H1 (cell line): ENCODE measurements around the gene CPLX1. TPM values are rescaled to one million over a fixed set of nuclear protein-coding genes. Genes with fewer than 3 reads are reported as not detected.

ENCODE experiments used
- CEBPB ChIP-seq: IDR thresholded peaks from 2 replicates; pipeline ENCODE4 v1.6.1; 2012; ENCODE audit warnings: low read depth, low read length
- HDAC2 ChIP-seq, 2 experiments: fragments of 300-600 bp in 1 of 2; sonication (generic) in 1 of 2; IDR thresholded peaks; 2 replicates each; pipeline ENCODE4 v1.6.1; 2011 to 2012; ENCODE audit warnings: low read depth in 2 of 2, low read length in 2 of 2, mild to moderate bottlenecking in 2 of 2, moderate library complexity in 2 of 2, borderline replicate concordance in 1 of 2, inconsistent platforms in 1 of 2
- RBBP5 ChIP-seq: IDR thresholded peaks from 2 replicates; pipeline ENCODE4 v1.7.1; 2012; ENCODE audit warnings: low read depth, mild to moderate bottlenecking, inconsistent platforms, low read length, moderate library complexity, borderline replicate concordance
- SP1 ChIP-seq: IDR thresholded peaks from 2 replicates; pipeline ENCODE4 v1.6.1; 2011; ENCODE audit warnings: low read depth, low read length
- SP4 ChIP-seq: IDR thresholded peaks from 2 replicates; pipeline ENCODE4 v1.6.1; 2012; ENCODE audit warnings: low read length, inconsistent platforms
- SRF ChIP-seq: IDR thresholded peaks from 2 replicates; pipeline ENCODE4 v1.6.1; 2011; ENCODE audit warnings: mild to moderate bottlenecking, low read depth, low read length, moderate library complexity
- polyA plus RNA-seq, 7 experiments: library from polyadenylated mRNA; depleted of rRNA in 3 of 7; stranded (reverse) in 5 of 7; unstranded in 2 of 7; fragments of >200 nt in 5 of 7; fragments of 200-250 nt in 2 of 7; gene quantifications; 1 replicate in 5 of 7; 2 replicates in 1 of 7; 4 replicates in 1 of 7; pipeline versions ENCODE4 v1.2.1 to v1.2.3, GENCODE V29; 2011 to 2013; ENCODE audit warnings: missing spikeins in 2 of 7, mixed read lengths in 2 of 7
- total RNA-seq: library from RNA; stranded (reverse); fragmentation: NEBNext Ultra II Directional; extraction: Animal tissue kit (Norgen Biotek cat#: 25700); gene quantifications from 2 replicates; pipeline ENCODE4 v1.2.1, GENCODE V29; 2021

Gene CPLX1
- total and polyA plus RNA-seq, 2 of the 8 experiments (the other 6 are each of a cell fraction or from before 2014, with no cell fraction given), result 0.32 to 0.56 TPM

- TF ChIP-seq SRF (no peak), SP1 (no peak), HDAC2 (IDR thresholded peaks at IDR 0.05; ENCODE audit: borderline replicate concordance in 1 of 2, low read depth in 2 of 2, low read length in 2 of 2) (no peak), CEBPB (no peak), RBBP5 (no peak), SP4 (no peak)
Measured at GRCh38 chr4:795726-796119, 30.2 kb downstream of the CPLX1 start (continued).
